Stromal cell of bone marrow (primary cell): Measurements from ENCODE around the gene PDLIM3.
A peak's percentile ranks its signal among the peaks of the same experiment; 100 is the strongest.

ENCODE experiments used
- DNase-seq: peaks from one replicate; pipeline ENCODE4 v3.0.0-alpha.2; 2012; ENCODE audit warnings: low read depth

Gene PDLIM3

GRCh38 chr4:185470501-185471195, 64.7 kb downstream of the PDLIM3 start:
- DNase-seq = no peak

GRCh38 chr4:185469580-185470154, 65.6 kb downstream of the PDLIM3 start:
- DNase-seq = no peak

- no peak for DNase-seq
Observed at GRCh38 chr4:185468999-185469398, 66.3 kb downstream of the PDLIM3 start.

- DNase-seq = no peak
Observed at GRCh38 chr4:185467991-185468390, 67.3 kb downstream of the PDLIM3 start.

GRCh38 chr4:185467101-185467500, 68.2 kb downstream of the PDLIM3 start:
- DNase-seq = peak; percentile 62

- no peak for DNase-seq
Observed at GRCh38 chr4:185465707-185466106, 69.6 kb downstream of the PDLIM3 start.

GRCh38 chr4:185464887-185465286, 70.4 kb downstream of the PDLIM3 start:
- no peak for DNase-seq

GRCh38 chr4:185464183-185464582, 71.1 kb downstream of the PDLIM3 start:
- DNase-seq = no peak

GRCh38 chr4:185463541-185463940, 71.8 kb downstream of the PDLIM3 start:
- no peak for DNase-seq

- no peak for DNase-seq
Observed at GRCh38 chr4:185461565-185461964, 73.7 kb downstream of the PDLIM3 start.

- no peak for DNase-seq
Observed at GRCh38 chr4:185457136-185457535, 78.2 kb downstream of the PDLIM3 start.

- DNase-seq = no peak
Observed at GRCh38 chr4:185456131-185456530, 79.2 kb downstream of the PDLIM3 start.
